Heart right ventricle (tissue), 16 donors: Measurements from ENCODE around the gene BTLA. TPM values are rescaled to one million over a fixed set of nuclear protein-coding genes. Genes with fewer than 3 reads are reported as not detected.

Experiments used
- ATAC-seq, 8 donors: fragments of 200-7000 bp; cut with Tn5 transposase; one replicate each; pipeline ENCODE4 v1.9.1; 2020; ENCODE audit warnings: mild to moderate bottlenecking in 8 of 8, moderate library complexity in 8 of 8, moderate number of reproducible peaks in 1 of 8
- DNase-seq, 2 donors: peaks; one replicate each; pipeline ENCODE4 v3.0.0-alpha.2; 2020
- H3K27ac ChIP-seq, 10 donors: fragments of 200-600 bp; sonication (generic) in 2 of 10; one replicate each; pipeline versions ENCODE4 v1.5.0 to v1.8.0; 2020 to 2022; ENCODE audit warnings: mild to moderate bottlenecking in 3 of 10
- H3K27me3 ChIP-seq, 7 donors: fragments of 200-600 bp; one replicate each; pipeline ENCODE4 v1.8.0; 2021 to 2022; ENCODE audit warnings: mild to moderate bottlenecking in 2 of 7
- H3K36me3 ChIP-seq, 9 donors: fragments of 200-600 bp; sonication (generic) in 1 of 9; one replicate each; pipeline versions ENCODE4 v1.5.0 to v1.8.0; 2020 to 2022; ENCODE audit warnings: mild to moderate bottlenecking in 2 of 9
- H3K4me1 ChIP-seq, 9 donors: fragments of 200-600 bp; sonication (generic) in 1 of 9; one replicate each; pipeline versions ENCODE4 v1.5.0 to v1.8.0; 2020 to 2022; ENCODE audit warnings: mild to moderate bottlenecking in 4 of 9
- H3K4me3 ChIP-seq, 10 donors: fragments of 200-600 bp; sonication (generic) in 2 of 10; one replicate each; pipeline versions ENCODE4 v1.5.0 to v1.8.0; 2020 to 2022; ENCODE audit warnings: mild to moderate bottlenecking in 7 of 10, moderate library complexity in 2 of 10
- H3K9me3 ChIP-seq, 11 donors: fragments of 200-600 bp in 10 of 11; sonication (generic) in 2 of 11; one replicate each; pipeline versions ENCODE4 v1.5.0 to v1.8.0; 2013 to 2022; ENCODE audit warnings: mild to moderate bottlenecking in 2 of 11, control low read depth in 1 of 11, moderate library complexity in 1 of 11
- CTCF ChIP-seq, 9 donors: fragments of 200-600 bp; sonication (generic) in 2 of 9; IDR thresholded peaks; one replicate each; pipeline versions ENCODE4 v1.5.0 to v1.8.0; 2021 to 2022; ENCODE audit warnings: antibody characterized with exemption in 9 of 9, mild to moderate bottlenecking in 5 of 9, moderate library complexity in 1 of 9
- WGBS, 2 donors: extraction: QIAGEN DNeasy Blood & Tissue Kit; methylation state at CpG; one replicate each; pipeline ENCODE4 v1.1.7; 2013; ENCODE audit warnings: inconsistent platforms in 1 of 2; 5-methylcytosine and 5-hydroxymethylcytosine counted together
- intact Hi-C, 10 donors: fragments of 100-400 bp; cut with DNase I; formaldehyde crosslinking; loops; one replicate each; pipeline versions ENCODE4 v1.11.1 to v1.14.2; 2022
- polyA plus RNA-seq, 2 donors: library from polyadenylated mRNA; stranded (reverse); fragments of 200-250 nt; gene quantifications; one replicate each; pipeline ENCODE4 v1.2.3, GENCODE V29; 2013
- total RNA-seq, 10 donors: library from RNA; stranded (reverse); fragmentation: NEBNext Ultra II Directional in 3 of 10; extraction: Animal tissue kit (Norgen Biotek cat#: 25700) in 3 of 10; gene quantifications; one replicate each; pipeline versions ENCODE4 v1.2.1 to v1.2.4, GENCODE V29; 2021 to 2023
- donor health status: Arrhythmogenic right ventricular cardiomyopathy.
- donor health status: ischemic (EF 13 %, LVEDD 7.1; RV severe dilation, severe dysfunction).
- donor health status: healthy with polysubstance abuse.
- donor health status: DM: no; HTN: yes; CAD: no.
- donor health status: DM: no; HTN: no; CAD: no.
- donor health status: ischemic (EF 25% LVEDD 6.9; RV normal size, moderate dysfunction).
- donor health status: ischemic (EF 25% LVEDD 5.7; RV mildly dilated, moderate dysfunction).
- donor health status: healthy.
- donor health status: DM: yes; HTN: yes; CAD: no.
- donor health status: Ischemic cardiomyopathy.
- donor health status: ischemic (EF 35%, LVEDD 5.7; RV mildly dilated, moderate dysfunction).
- donor health status: nonischemic (EF 11% LVEDD 7.7; RV severe dilation, severe dysfunction).
- donor health status: DM: yes; HTN: yes; CAD: no.
- donor health status: PGD.
- donor health status: ischemic (EF 29% LVEDD 5.4; RV normal size, mild dysfunction).
- donor health status: nonischemic (EF 23%, LVEDD 6.1; RV moderate dilation, normal function).

BTLA gene
- total and polyA plus RNA-seq, 12 donors, result 0.03 to 0.97 (median 0.07) TPM; not detected in 7

DNA sequence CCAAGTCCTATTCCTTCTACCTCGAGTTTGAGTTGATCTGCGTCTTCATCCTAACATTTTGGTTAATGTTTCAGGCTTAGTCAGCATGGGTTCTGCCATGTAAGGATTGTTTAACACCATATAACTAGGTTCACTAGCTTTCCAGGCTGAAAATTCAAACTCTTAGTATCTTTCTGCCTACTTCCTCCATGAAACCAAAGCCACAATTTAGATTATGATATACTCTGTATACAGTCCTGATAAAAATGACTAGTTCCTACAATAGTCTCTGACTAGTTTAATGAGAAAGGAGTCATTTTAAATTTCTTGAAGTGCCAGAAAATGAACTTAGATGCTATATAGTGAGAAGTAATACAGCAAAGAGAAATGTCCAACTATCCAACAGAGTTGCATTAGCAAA lies 6.6 kb upstream of the BTLA start:
- intact Hi-C loops, result no loop called here
- Histone ChIP-seq H3K27ac (no peak overlapping the region), H3K27me3 (no peaks in the 10 kb centered on the region), H3K4me1 (peaks cover 0 to 20% (median 9%) of the 10 kb centered on the region in 9 donors), H3K9me3 (no peaks in the 10 kb centered on the region), H3K4me3 (no peak overlapping the region), H3K36me3 (no peaks in the 10 kb centered on the region)
- TF ChIP-seq CTCF (IDR thresholded peaks at IDR 0.05), result no peak
- ATAC-seq (no peak), DNase-seq (no peak)
- 17 to 33% methylated on average over 2 of the region's 2 CpGs for WGBS, 2 donors

DNA sequence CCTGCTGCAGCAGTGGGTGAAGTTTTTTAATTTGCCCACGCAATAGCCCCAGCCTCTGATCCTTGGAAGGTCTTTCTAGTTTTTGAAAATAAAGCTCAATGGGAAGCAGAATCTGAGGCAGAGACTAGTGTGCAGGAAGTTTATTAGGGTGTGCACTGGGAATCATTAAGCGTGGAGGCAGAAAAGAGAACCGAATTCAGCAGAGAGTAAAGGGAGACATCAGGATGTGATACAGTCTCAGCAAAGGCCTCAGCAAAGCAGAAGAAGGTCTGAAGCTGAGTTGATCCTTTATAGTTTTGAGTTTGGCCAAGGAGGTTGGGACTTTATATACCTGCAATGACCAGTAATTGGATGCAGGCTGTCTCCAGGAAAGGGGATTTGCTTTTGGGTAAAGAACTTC lies 4.9 kb upstream of the BTLA start:
- no peak for DNase-seq
- TF ChIP-seq CTCF (IDR thresholded peaks at IDR 0.05), result no peak
- ATAC-seq, result no peak
- Histone ChIP-seq H3K36me3 (no peaks in the 10 kb centered on the region), H3K9me3 (no peaks in the 10 kb centered on the region), H3K4me1 (peaks cover 0 to 12% (median 7%) of the 10 kb centered on the region in 9 donors), H3K4me3 (no peak overlapping the region), H3K27ac (no peak overlapping the region), H3K27me3 (no peaks in the 10 kb centered on the region)
- WGBS, 2 donors, result 72 to 85% methylated on average over 3 of the region's 3 CpGs
- intact Hi-C loops, result no loop called here

DNA sequence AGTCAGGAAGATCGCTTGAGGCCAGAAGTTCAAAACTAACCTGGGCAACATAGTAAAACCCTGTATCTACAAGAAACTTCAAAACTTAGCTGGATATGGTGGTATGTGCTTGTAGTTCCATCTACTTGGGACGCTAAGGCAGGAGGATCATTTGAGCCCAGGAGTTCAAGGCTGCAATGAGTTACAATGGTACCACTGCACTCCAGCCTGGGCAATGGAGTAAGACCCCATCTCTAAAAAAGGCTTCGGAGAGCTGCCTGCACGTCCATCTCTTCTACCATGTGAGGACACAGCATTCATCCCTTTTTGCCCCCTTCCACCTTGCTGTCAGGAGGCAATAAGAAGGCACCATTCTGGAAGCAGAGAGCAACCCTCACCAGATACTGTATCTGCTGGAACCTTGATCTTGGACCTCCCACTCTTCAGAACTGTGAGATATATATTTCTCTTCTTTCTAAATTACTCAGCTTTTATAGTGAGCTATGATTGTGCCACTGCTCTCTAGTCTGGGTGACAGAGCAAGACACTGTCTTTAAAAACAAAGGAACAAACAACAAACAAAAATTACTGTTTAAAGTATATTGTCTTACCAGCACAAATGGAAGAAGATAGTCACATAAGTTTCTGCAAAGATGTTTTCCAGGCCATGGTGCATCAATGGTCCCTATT lies 4.2 kb upstream of the BTLA start:
- Histone ChIP-seq H3K36me3 (no peaks in the 10 kb centered on the region), H3K4me3 (no peak overlapping the region), H3K27me3 (no peaks in the 10 kb centered on the region), H3K4me1 (peaks cover 0 to 5% (median under 1%) of the 10 kb centered on the region in 9 donors), H3K9me3 (no peaks in the 10 kb centered on the region), H3K27ac (no peak overlapping the region)
- intact Hi-C loops, result no loop called here
- no peak for TF ChIP-seq CTCF (IDR thresholded peaks at IDR 0.05)
- ATAC-seq (no peak), DNase-seq (no peak)
- WGBS, 2 donors, result 93 to 94% methylated on average over 4 of the region's 4 CpGs

- Histone ChIP-seq H3K4me3 (no peak overlapping the region), H3K27ac (no peak overlapping the region), H3K36me3 (no peaks in the 10 kb centered on the region), H3K9me3 (no peaks in the 10 kb centered on the region), H3K4me1 (no peaks in the 10 kb centered on the region), H3K27me3 (no peaks in the 10 kb centered on the region)
- DNase-seq (no peak), ATAC-seq (peak in 2 of 8 donors; percentile 25 to 37)
- intact Hi-C loops, result no loop called here
- WGBS, 2 donors, result 76 to 84% methylated on average over 2 of the region's 2 CpGs
- no peak for TF ChIP-seq CTCF (IDR thresholded peaks at IDR 0.05)
Observed at GRCh38 chr3:112500621-112501020, 1.3 kb upstream of the BTLA start.
